Esophagus squamous epithelium (tissue), 4 donors: Measurements from ENCODE around the gene SPDEF.

Source experiments
- CTCF ChIP-seq, 6 experiments: fragments of 450-650 bp in 4 of 6; fragments of 200-600 bp in 2 of 6; sonication (generic) in 2 of 6; IDR thresholded peaks; one replicate each; pipeline ENCODE4 v1.5.1; 2016 to 2019; ENCODE audit warnings: antibody characterized with exemption in 6 of 6, mild to moderate bottlenecking in 4 of 6, moderate library complexity in 4 of 6
- POLR2A ChIP-seq, 4 donors: fragments of 450-650 bp; IDR thresholded peaks; one replicate each; pipeline ENCODE4 v1.6.1; 2017; ENCODE audit warnings: antibody characterized with exemption in 4 of 4, mild to moderate bottlenecking in 4 of 4, moderate library complexity in 3 of 4

GRCh38 chr6:34564181-34564580, 8.1 kb upstream of the SPDEF start:
- TF ChIP-seq CTCF (IDR thresholded peaks at IDR 0.05) (no peak), POLR2A (IDR thresholded peaks at IDR 0.05) (no peak)
